Ammon's horn (tissue), 1 donor: ENCODE measurements around the gene TAGLN3.
A peak's percentile ranks its signal among the peaks of the same experiment; 100 is the strongest.

Source experiments
- DNase-seq: peaks from one replicate; pipeline ENCODE4 v3.0.0-alpha.2; 2016; ENCODE audit warnings: low spot score

The TAGLN3 gene

GRCh38 chr3:111998636-111999483 is at the start of gene TAGLN3:
Gene TAGLN3 (plus strand): TSS chr3:111998922. CDS start chr3:111999423, 501 bp downstream.
- peak; percentile 86 for DNase-seq

GRCh38 chr3:111949712-111950111 is 49.0 kb upstream of the TAGLN3 start:
- DNase-seq: no peak

GRCh38 chr3:111951032-111951431 is 47.7 kb upstream of the TAGLN3 start:
- DNase-seq: no peak

- DNase-seq: no peak
Observed at GRCh38 chr3:111952086-111952485, 46.6 kb upstream of the TAGLN3 start.

GRCh38 chr3:111952866-111953450 is 45.8 kb upstream of the TAGLN3 start:
- DNase-seq: no peak

- DNase-seq: no peak
Observed at GRCh38 chr3:111954228-111954990, 44.3 kb upstream of the TAGLN3 start.

GRCh38 chr3:111955876-111956275 is 42.8 kb upstream of the TAGLN3 start:
- no peak for DNase-seq

GRCh38 chr3:111956449-111956848 is 42.3 kb upstream of the TAGLN3 start:
- no peak for DNase-seq

GRCh38 chr3:111956995-111957734 is 41.6 kb upstream of the TAGLN3 start:
- DNase-seq: no peak

- DNase-seq: no peak
Observed at GRCh38 chr3:111961461-111962164, 37.1 kb upstream of the TAGLN3 start.

GRCh38 chr3:111963424-111963823 is 35.3 kb upstream of the TAGLN3 start:
- no peak for DNase-seq

GRCh38 chr3:111965484-111965883 is 33.2 kb upstream of the TAGLN3 start:
- no peak for DNase-seq

GRCh38 chr3:111967068-111967467 is 31.7 kb upstream of the TAGLN3 start:
- no peak for DNase-seq

- peak; percentile 87 for DNase-seq
Observed at GRCh38 chr3:111967651-111968274, 31.0 kb upstream of the TAGLN3 start.

- no peak for DNase-seq
Observed at GRCh38 chr3:111968319-111969054, 30.2 kb upstream of the TAGLN3 start.

GRCh38 chr3:111970376-111970775 is 28.3 kb upstream of the TAGLN3 start:
- DNase-seq: no peak

- no peak for DNase-seq
Observed at GRCh38 chr3:111971533-111972130, 27.1 kb upstream of the TAGLN3 start.

GRCh38 chr3:111972891-111973290 is 25.8 kb upstream of the TAGLN3 start:
- DNase-seq: no peak

GRCh38 chr3:111975131-111975530 is 23.6 kb upstream of the TAGLN3 start:
- no peak for DNase-seq

GRCh38 chr3:111976254-111976653 is 22.5 kb upstream of the TAGLN3 start:
- no peak for DNase-seq
